Esophagus muscularis mucosa (tissue), 4 donors: ENCODE results near the gene NXF2. TPM values are rescaled to one million over a fixed set of nuclear protein-coding genes. Genes with fewer than 3 reads are reported as not detected.

Source experiments
- DNase-seq: peaks from one replicate; pipeline ENCODE4 v3.0.0-alpha.2; 2017; ENCODE audit errors: extremely low spot score
- H3K27ac ChIP-seq, 4 donors: fragments of 200-600 bp; sonication (generic); replicated peaks in 1 of 4; 1 replicate in 3 of 4; 2 replicates in 1 of 4; pipeline ENCODE4 v1.5.1; 2016 to 2019; ENCODE audit warnings: mild to moderate bottlenecking in 1 of 4
- H3K27me3 ChIP-seq, 4 donors: fragments of 200-600 bp; sonication (generic); one replicate each; pipeline versions ENCODE4 v1.5.1 to v1.6.0; 2016 to 2019
- H3K36me3 ChIP-seq, 4 donors: fragments of 200-600 bp; sonication (generic); one replicate each; pipeline ENCODE4 v1.5.1; 2016 to 2019
- H3K4me1 ChIP-seq, 4 donors: fragments of 200-600 bp; sonication (generic); one replicate each; pipeline ENCODE4 v1.5.1; 2016 to 2019
- H3K4me3 ChIP-seq, 4 donors: fragments of 200-600 bp; sonication (generic); 1 replicate in 2 of 4; 2 replicates in 2 of 4; pipeline ENCODE4 v1.5.1; 2016 to 2019; ENCODE audit warnings: mild to moderate bottlenecking in 4 of 4, moderate library complexity in 1 of 4
- H3K9me3 ChIP-seq, 4 donors: fragments of 200-600 bp; sonication (generic); 1 replicate in 3 of 4; 2 replicates in 1 of 4; pipeline ENCODE4 v1.5.1; 2016 to 2019
- CTCF ChIP-seq, 3 experiments: fragments of 200-600 bp in 2 of 3; fragments of 450-650 bp in 1 of 3; sonication (generic) in 2 of 3; IDR thresholded peaks; one replicate each; pipeline ENCODE4 v1.5.1; 2017 to 2019; ENCODE audit warnings: antibody characterized with exemption in 3 of 3, mild to moderate bottlenecking in 2 of 3, moderate library complexity in 1 of 3
- EP300 ChIP-seq: sonication (generic); formaldehyde crosslinking; IDR thresholded peaks from one replicate; pipeline ENCODE4 v1.6.1; 2017; ENCODE audit warnings: antibody characterized with exemption
- POLR2A ChIP-seq: fragments of 450-650 bp; IDR thresholded peaks from one replicate; pipeline ENCODE4 v1.6.1; 2017; ENCODE audit warnings: antibody characterized with exemption, moderate library complexity, mild to moderate bottlenecking, low read depth
- POLR2AphosphoS5 ChIP-seq, 2 donors: sonication (generic); formaldehyde crosslinking; IDR thresholded peaks; one replicate each; pipeline ENCODE4 v1.6.1; 2017; ENCODE audit warnings: antibody characterized with exemption in 2 of 2
- WGBS: methylation state at CpG from one replicate; pipeline ENCODE4 v1.1.5; 2018; 5-methylcytosine and 5-hydroxymethylcytosine counted together
- intact Hi-C: fragments of 100-400 bp; cut with DNase I; formaldehyde crosslinking; loops from one replicate; pipeline ENCODE4 v1.15.1; 2023
- total RNA-seq, 4 donors: library from RNA; depleted of rRNA; stranded (reverse); fragments of >200 nt; gene quantifications; one replicate each; pipeline versions ENCODE4 v1.1.0 to v1.2.1, GENCODE V29; 2016

NXF2 gene
- total RNA-seq, 4 donors from 2014 or later = not detected

- peaks cover 0 to 8% (median 0%) of the 10 kb centered on the region in 4 donors for H3K27me3 ChIP-seq
- H3K4me3 ChIP-seq = no peak overlapping the region
- no peaks in the 10 kb centered on the region for H3K4me1 ChIP-seq
- no peak for TF ChIP-seq POLR2A
- no peak for TF ChIP-seq EP300
- TF ChIP-seq POLR2AphosphoS5 (IDR thresholded peaks at IDR 0.05) = no peak
- no peak for TF ChIP-seq CTCF (IDR thresholded peaks at IDR 0.05)
- no peaks in the 10 kb centered on the region for H3K36me3 ChIP-seq
- WGBS = 73% methylated on average over 7 of the region's 19 CpGs
- H3K9me3 ChIP-seq = no peaks in the 10 kb centered on the region
- H3K27ac ChIP-seq = no peak overlapping the region
- no peak for DNase-seq
- intact Hi-C loops = no loop called here
Measured at GRCh38 chrX:102339312-102340298, 92.6 kb downstream of the NXF2 start.

- no peaks in the 10 kb centered on the region for H3K4me1 ChIP-seq
- H3K4me3 ChIP-seq = no peak overlapping the region
- H3K27me3 ChIP-seq = peaks cover 0 to 8% (median 0%) of the 10 kb centered on the region in 4 donors
- intact Hi-C loops = no loop called here
- no peak for DNase-seq
- no peaks in the 10 kb centered on the region for H3K36me3 ChIP-seq
- no peaks in the 10 kb centered on the region for H3K9me3 ChIP-seq
- H3K27ac ChIP-seq = no peak overlapping the region
- WGBS = 11% methylated on average over 2 of the region's 2 CpGs
- TF ChIP-seq POLR2AphosphoS5 (IDR thresholded peaks at IDR 0.05) (no peak), CTCF (IDR thresholded peaks at IDR 0.05) (peak in 1 of 3 experiments; percentile 12)
Measured at GRCh38 chrX:102341867-102342266, 94.9 kb downstream of the NXF2 start.

- Histone ChIP-seq H3K9me3 (peaks cover 0 to 4% (median 0%) of the 10 kb centered on the region in 4 donors), H3K4me1 (no peaks in the 10 kb centered on the region), H3K27ac (no peak overlapping the region), H3K36me3 (no peaks in the 10 kb centered on the region), H3K27me3 (no peaks in the 10 kb centered on the region), H3K4me3 (no peak overlapping the region)
- intact Hi-C loops = no loop called here
- TF ChIP-seq CTCF (IDR thresholded peaks at IDR 0.05) (peak; percentile 48 to 82 (median 69)), EP300 (no peak)
- DNase-seq = no peak
- WGBS = 28% methylated on average over 3 of the region's 3 CpGs
Measured at GRCh38 chrX:102345916-102346315, 98.9 kb downstream of the NXF2 start.

Other genes with a start within 250 kb of the NXF2 start
- 10 to 100 TPM; 20.8 to 29.2 (median 25.6) TPM for gene TCEAL2, start 121.5 kb upstream of the NXF2 start, total RNA-seq
- gene TCEAL6, start 104.7 kb upstream of the NXF2 start, total RNA-seq = under 1 TPM in 2 of 4 donors, not detected in 2; 0.40 to 0.83 TPM
- gene BEX5, start 91.2 kb upstream of the NXF2 start, total RNA-seq = 1 to 10 TPM in 3 of 4 donors, under 1 TPM in 1; 0.83 to 2.5 (median 2.1) TPM
- not detected for gene TCP11X1, start 31.9 kb upstream of the NXF2 start, total RNA-seq
- under 1 TPM in 1 of 4 donors, not detected in 3; 0.42 TPM for gene NXF2B, start 192.8 kb downstream of the NXF2 start, total RNA-seq
- not detected for gene TCP11X2, start 224.6 kb downstream of the NXF2 start, total RNA-seq